ENCODE measurements around the gene HOXB6.

GRCh38 chr17:48642843-48643696 is 38.3 kb upstream of the HOXB6 start:
- TF ChIP-seq CTCF (IDR thresholded peaks at IDR 0.05) (no peak), POLR2A (IDR thresholded peaks at IDR 0.05) (no peak), EP300 (IDR thresholded peaks at IDR 0.05) (no peak)

All from ovary (tissue), 3 donors.